Epithelial cell of esophagus (primary cell): ENCODE data around the gene NELFB.
"Not testable (repeated sequence)": the region's sequence is repeated elsewhere in the genome, so short reads cannot be mapped to it uniquely, and the experiment has no call there.

Experiments
- DNase-seq: peaks from one replicate; pipeline ENCODE4 v3.0.0; 2010; ENCODE audit warnings: low read depth
- H3K4me3 ChIP-seq: 2 replicates; pipeline ENCODE4 v1.5.1; 2011; ENCODE audit warnings: mild to moderate bottlenecking, low read length, control low read depth
- TF ChIP-seq, protein P1 (sequence below): IDR thresholded peaks from 2 replicates; pipeline ENCODE4 v1.5.1; 2011; ENCODE audit warnings: low read depth, mild to moderate bottlenecking, low read length, control low read depth, inconsistent platforms; ENCODE audit not compliant: insufficient read depth; ENCODE audit errors: missing control alignments

The NELFB gene

GRCh38 chr9:137241490-137242268 lies 13.4 kb upstream of the NELFB start:
- DNase-seq = peak; percentile 80
- peak overlapping the region; percentile 76 for H3K4me3 ChIP-seq
- TF ChIP-seq, protein P1, sequence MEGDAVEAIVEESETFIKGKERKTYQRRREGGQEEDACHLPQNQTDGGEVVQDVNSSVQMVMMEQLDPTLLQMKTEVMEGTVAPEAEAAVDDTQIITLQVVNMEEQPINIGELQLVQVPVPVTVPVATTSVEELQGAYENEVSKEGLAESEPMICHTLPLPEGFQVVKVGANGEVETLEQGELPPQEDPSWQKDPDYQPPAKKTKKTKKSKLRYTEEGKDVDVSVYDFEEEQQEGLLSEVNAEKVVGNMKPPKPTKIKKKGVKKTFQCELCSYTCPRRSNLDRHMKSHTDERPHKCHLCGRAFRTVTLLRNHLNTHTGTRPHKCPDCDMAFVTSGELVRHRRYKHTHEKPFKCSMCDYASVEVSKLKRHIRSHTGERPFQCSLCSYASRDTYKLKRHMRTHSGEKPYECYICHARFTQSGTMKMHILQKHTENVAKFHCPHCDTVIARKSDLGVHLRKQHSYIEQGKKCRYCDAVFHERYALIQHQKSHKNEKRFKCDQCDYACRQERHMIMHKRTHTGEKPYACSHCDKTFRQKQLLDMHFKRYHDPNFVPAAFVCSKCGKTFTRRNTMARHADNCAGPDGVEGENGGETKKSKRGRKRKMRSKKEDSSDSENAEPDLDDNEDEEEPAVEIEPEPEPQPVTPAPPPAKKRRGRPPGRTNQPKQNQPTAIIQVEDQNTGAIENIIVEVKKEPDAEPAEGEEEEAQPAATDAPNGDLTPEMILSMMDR = no peak

DNA sequence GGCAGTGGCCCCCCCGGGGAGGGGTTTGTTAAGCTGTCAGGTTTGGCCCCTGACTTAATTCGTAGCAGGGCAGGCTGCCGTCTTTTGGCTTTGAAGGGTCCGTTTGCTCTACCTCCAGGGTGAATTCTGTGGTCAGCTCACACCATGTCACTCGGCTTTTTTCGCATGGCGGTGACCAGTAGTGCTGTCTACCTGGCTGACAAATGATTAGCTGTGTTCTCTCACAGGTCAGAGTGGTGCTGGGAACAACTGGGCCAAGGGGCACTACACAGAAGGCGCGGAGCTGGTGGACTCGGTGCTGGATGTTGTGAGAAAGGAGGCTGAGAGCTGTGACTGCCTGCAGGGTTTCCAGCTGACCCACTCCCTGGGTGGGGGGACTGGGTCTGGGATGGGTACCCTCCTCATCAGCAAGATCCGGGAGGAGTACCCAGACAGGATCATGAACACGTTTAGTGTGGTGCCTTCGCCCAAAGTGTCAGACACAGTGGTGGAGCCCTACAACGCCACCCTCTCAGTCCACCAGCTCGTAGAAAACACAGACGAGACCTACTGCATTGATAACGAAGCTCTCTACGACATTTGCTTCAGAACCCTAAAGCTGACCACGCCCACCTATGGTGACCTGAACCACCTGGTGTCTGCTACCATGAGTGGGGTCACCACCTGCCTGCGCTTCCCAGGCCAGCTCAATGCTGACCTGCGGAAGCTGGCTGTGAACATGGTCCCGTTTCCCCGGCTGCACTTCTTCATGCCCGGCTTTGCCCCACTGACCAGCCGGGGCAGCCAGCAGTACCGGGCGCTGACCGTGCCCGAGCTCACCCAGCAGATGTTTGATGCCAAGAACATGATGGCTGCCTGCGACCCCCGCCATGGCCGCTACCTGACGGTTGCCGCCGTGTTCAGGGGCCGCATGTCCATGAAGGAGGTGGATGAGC lies 12.6 kb upstream of the NELFB start:
- TF ChIP-seq, protein P1 = no peak
- DNase-seq = no peak
- H3K4me3 ChIP-seq = peak overlapping the region; percentile 76

DNA sequence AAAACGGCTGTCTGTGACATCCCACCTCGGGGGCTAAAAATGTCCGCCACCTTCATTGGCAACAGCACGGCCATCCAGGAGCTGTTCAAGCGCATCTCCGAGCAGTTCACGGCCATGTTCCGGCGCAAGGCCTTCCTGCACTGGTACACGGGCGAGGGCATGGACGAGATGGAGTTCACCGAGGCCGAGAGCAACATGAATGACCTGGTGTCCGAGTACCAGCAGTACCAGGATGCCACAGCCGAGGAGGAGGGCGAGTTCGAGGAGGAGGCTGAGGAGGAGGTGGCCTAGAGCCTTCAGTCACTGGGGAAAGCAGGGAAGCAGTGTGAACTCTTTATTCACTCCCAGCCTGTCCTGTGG lies 11.9 kb upstream of the NELFB start:
- H3K4me3 ChIP-seq = peak overlapping the region; percentile 76
- not testable (repeated sequence) for DNase-seq

DNA sequence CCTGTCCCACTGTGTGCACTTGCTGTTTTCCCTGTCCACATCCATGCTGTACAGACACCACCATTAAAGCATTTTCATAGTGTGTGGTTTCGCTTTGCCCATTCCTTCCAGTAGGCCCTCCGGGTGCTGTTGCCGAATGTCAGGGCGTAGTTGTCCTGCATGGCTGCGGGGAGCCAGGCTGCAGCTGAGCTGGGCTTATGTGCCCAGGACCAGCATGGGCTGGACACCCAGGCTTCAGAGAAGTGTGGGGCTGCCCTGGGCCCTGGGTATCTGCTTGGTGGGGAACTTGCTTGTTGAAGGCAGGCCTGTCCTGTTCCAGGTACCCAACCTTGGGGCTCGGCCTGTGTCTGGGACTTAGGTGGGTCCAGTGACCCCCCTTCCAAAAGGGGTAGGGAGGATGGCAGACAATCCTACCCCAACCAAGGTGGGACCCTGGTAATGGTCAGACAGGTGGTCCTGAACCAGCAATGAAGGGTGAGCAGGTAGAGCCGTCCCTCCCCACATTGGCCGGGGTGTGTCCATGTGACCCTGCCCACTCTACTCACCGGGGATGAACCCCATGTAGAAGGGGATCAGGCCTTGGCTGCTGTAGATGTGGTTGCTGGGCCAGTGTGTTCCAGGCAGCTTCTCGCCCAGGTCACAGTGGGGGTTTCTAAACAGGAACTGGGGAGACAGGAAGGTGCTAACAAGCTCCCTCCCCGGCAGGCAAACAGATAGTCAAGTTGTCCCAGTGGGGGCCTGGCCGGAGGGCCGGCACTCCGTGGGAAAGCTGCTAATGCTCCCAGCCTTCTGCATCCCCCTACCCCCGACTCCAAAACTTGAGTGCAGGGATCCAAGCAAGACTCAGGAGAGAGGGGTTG lies 11.3 kb upstream of the NELFB start:
- DNase-seq = peak; percentile 36
- no peak overlapping the region for H3K4me3 ChIP-seq
- TF ChIP-seq, protein P1 = peak; percentile 13

GRCh38 chr9:137244486-137245449 lies 10.4 kb upstream of the NELFB start:
- TF ChIP-seq, protein P1 = peak; percentile 12
- DNase-seq = peak; percentile 54

DNA sequence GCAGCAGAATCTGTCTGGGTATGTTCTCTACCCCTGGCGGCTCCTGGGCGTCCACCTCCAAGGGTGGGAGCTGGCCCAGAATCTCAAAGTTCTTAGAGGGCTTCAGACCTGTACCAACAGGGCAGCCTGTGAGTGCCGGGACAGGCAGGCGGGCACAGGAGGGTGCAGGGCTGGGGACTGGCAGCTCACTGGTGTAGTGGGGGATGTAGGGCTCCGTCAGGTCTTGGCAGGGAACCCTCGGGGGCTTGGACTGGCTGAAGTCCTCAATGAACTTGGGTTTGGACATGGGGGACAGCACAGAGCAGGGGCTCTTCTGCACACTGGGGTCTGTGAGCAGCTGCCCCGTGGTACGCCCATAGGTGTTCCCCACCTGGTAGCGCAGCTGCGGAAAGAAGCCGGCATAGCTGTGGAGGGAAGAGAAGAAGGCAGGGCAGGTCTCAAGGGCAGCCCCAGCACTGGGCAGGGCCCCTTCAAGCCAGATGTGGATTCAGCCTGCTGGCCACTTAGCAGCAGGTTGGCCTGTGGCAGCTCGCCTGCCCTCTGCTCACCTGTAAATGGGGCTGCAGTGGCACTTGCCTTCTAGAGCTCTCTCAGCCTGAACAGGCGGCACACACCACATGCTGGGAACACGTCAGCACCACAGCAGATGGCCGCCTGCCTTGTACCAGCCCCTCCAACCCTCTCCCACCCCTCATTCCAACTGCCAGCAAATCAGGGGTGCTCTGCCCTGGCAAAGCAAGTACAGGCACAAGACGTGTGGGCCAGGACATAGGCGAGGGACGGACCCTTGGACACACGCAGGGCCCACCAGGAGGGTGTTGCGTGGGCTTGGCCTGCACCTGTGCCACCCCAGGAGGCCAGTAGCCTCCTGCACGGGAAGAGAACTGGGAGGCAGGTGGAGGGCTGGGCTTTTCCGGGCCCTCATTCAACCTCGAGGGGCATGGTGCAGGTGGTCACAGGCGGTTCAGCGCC lies 9.4 kb upstream of the NELFB start:
- H3K4me3 ChIP-seq = no peak overlapping the region
- DNase-seq = no peak
- TF ChIP-seq, protein P1 = no peak

More at GRCh38 chr9:137244486-137245449, 10.4 kb upstream of the NELFB start:
- no peak overlapping the region for H3K4me3 ChIP-seq
